ENCODE data around the gene HES1.

The HES1 gene

GRCh38 chr3:194103505-194103904 is 32.4 kb upstream of the HES1 start:
- DNase-seq, result no peak

GRCh38 chr3:194103983-194104751 is 31.8 kb upstream of the HES1 start:
- DNase-seq, result no peak

- DNase-seq, result no peak
Measured at GRCh38 chr3:194105292-194105691, 30.7 kb upstream of the HES1 start.

- DNase-seq, result no peak
Measured at GRCh38 chr3:194107107-194107506, 28.8 kb upstream of the HES1 start.

- DNase-seq, result no peak
Measured at GRCh38 chr3:194109192-194109863, 26.6 kb upstream of the HES1 start.

- DNase-seq, result no peak
Measured at GRCh38 chr3:194110483-194110882, 25.5 kb upstream of the HES1 start.

- no peak for DNase-seq
Measured at GRCh38 chr3:194111336-194111735, 24.6 kb upstream of the HES1 start.

GRCh38 chr3:194112120-194113106 is 23.5 kb upstream of the HES1 start:
- no peak for DNase-seq

- DNase-seq, result no peak
Measured at GRCh38 chr3:194114123-194114522, 21.8 kb upstream of the HES1 start.

- DNase-seq, result no peak
Measured at GRCh38 chr3:194117104-194117845, 18.7 kb upstream of the HES1 start.

GRCh38 chr3:194118920-194119319 is 17.0 kb upstream of the HES1 start:
- no peak for DNase-seq

GRCh38 chr3:194119831-194120590 is 15.9 kb upstream of the HES1 start:
- DNase-seq, result no peak

- no peak for DNase-seq
Measured at GRCh38 chr3:194120789-194121770, 14.9 kb upstream of the HES1 start.

- DNase-seq, result no peak
Measured at GRCh38 chr3:194121891-194122631, 13.9 kb upstream of the HES1 start.

GRCh38 chr3:194123726-194124125 is 12.2 kb upstream of the HES1 start:
- DNase-seq, result no peak

GRCh38 chr3:194124193-194124592 is 11.8 kb upstream of the HES1 start:
- DNase-seq, result no peak

- no peak for DNase-seq
Measured at GRCh38 chr3:194125442-194125841, 10.5 kb upstream of the HES1 start.

- DNase-seq, result no peak
Measured at GRCh38 chr3:194126790-194127189, 9.2 kb upstream of the HES1 start.

GRCh38 chr3:194128202-194128918 is 7.6 kb upstream of the HES1 start:
- peak; percentile 13 for DNase-seq

Measured in activated CD4-positive, alpha-beta T cell treated with anti-CD3 and anti-CD28 coated beads, Interleukin-2, Interleukin-6, amounts not matched to agents 100 ng/mL and 50 ng/mL, durations not matched to agents 16 hours and 8 hours (primary cell).